Measurements from ENCODE around the gene SAMD7.

SAMD7 gene

DNA sequence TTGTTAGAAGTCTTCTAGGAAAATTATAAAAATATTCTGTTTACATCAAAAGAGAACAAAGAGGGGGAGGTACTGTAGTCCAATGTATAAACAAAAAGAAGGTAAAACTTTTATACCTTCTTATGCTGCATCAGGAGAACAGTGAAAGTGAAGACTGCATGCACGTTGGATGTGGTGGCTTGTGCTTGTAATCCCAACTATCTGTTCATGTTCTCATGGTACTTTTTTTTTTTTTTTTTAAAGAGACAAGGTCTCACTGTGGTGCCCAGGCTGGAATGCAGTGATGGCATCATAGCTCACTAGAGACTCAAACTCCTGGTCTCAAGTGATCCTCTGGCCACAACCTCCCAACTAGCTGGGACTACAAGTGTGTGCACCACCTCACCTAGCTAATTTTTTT, 59.5 kb downstream of the SAMD7 start:
- H3K4me3 ChIP-seq (ENCODE audit: low read depth, low read length): no peak overlapping the region
- TF ChIP-seq CTCF (IDR thresholded peaks at IDR 0.05; ENCODE audit: low read depth, low read length) (no peak), MAX (IDR thresholded peaks at IDR 0.05; ENCODE audit: low read depth, low read length) (no peak), POLR2A (IDR thresholded peaks at IDR 0.05; ENCODE audit: extremely low read depth, insufficient read length) (no peak), MYC (IDR thresholded peaks at IDR 0.05; ENCODE audit: low read depth, low read length) (no peak)
- no peak for DNase-seq (ENCODE audit: low read depth)

DNA sequence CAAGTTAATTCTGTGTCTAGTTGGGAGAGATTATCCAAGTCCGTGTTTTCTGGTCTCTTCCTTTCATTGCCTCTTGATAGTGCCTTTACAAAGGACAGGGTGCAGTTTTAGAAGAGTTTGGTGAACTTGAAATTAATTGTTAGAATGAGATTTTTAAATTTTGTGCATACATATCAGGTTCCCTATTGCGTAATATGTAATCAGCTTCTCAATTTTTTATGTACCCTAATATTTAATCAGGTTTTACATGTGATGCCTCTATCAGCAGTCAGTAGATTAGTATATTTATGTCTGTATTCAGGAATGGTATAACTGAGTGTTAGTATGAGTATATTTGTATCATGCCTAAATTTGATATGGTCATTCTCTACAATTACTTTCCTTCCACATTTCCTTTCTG, 60.1 kb downstream of the SAMD7 start:
- no peak for DNase-seq (ENCODE audit: low read depth)
- H3K4me3 ChIP-seq (ENCODE audit: low read depth, low read length): no peak overlapping the region
- TF ChIP-seq MYC (IDR thresholded peaks at IDR 0.05; ENCODE audit: low read depth, low read length) (no peak), POLR2A (IDR thresholded peaks at IDR 0.05; ENCODE audit: extremely low read depth, insufficient read length) (no peak), CTCF (IDR thresholded peaks at IDR 0.05; ENCODE audit: low read depth, low read length) (no peak)

DNA sequence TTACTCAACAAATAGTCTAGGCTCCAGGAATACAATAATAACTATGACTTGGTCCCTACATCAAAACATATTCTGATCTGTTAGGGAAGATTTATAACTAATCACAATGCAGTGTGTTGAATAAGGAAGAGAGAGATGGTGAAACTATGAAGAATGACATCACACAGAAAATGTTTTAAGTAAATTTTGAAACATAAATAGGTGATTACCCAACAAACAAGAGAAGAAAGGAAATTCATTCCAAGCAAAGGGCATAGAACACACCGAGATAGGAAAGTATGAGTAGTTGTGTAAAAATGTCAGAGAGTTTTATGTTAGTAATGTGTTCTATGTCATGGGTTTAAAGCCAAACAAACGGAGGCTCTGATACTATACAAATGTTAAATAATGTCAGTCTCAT, 68.7 kb downstream of the SAMD7 start:
- DNase-seq (ENCODE audit: low read depth): no peak

GRCh38 chr3:169984292-169984691, 72.9 kb downstream of the SAMD7 start:
- H3K4me3 ChIP-seq (ENCODE audit: low read depth, low read length): no peak overlapping the region
- no peak for DNase-seq (ENCODE audit: low read depth)
- TF ChIP-seq MAX (IDR thresholded peaks at IDR 0.05; ENCODE audit: low read depth, low read length): no peak
- TF ChIP-seq MYC (IDR thresholded peaks at IDR 0.05; ENCODE audit: low read depth, low read length): no peak
- no peak for TF ChIP-seq POLR2A (IDR thresholded peaks at IDR 0.05; ENCODE audit: extremely low read depth, insufficient read length)
- no peak for TF ChIP-seq CTCF (IDR thresholded peaks at IDR 0.05; ENCODE audit: low read depth, low read length)

More for the DNA sequence above, 68.7 kb downstream of the SAMD7 start:
- H3K4me3 ChIP-seq (ENCODE audit: low read depth, low read length): no peak overlapping the region
- TF ChIP-seq POLR2A (IDR thresholded peaks at IDR 0.05; ENCODE audit: extremely low read depth, insufficient read length): no peak
- no peak for TF ChIP-seq CTCF (IDR thresholded peaks at IDR 0.05; ENCODE audit: low read depth, low read length)
- no peak for TF ChIP-seq MAX (IDR thresholded peaks at IDR 0.05; ENCODE audit: low read depth, low read length)
- no peak for TF ChIP-seq MYC (IDR thresholded peaks at IDR 0.05; ENCODE audit: low read depth, low read length)

All from NB4 (cell line).